ENCODE data around the gene CGB3. TPM values are rescaled to one million over a fixed set of nuclear protein-coding genes. Genes with fewer than 3 reads are reported as not detected.

Gene CGB3
- total RNA-seq, 4 donors from 2014 or later = not detected

- peaks cover 0 to 71% of the 10 kb centered on the region in 2 donors for H3K36me3 ChIP-seq
- H3K27ac ChIP-seq = no peak overlapping the region
- no peak overlapping the region for H3K4me3 ChIP-seq
- peaks cover 0 to 21% (median 7%) of the 10 kb centered on the region in 3 donors for H3K4me1 ChIP-seq
- no peaks in the 10 kb centered on the region for H3K9me3 ChIP-seq
- H3K27me3 ChIP-seq = peaks cover 26% of the 10 kb centered on the region
- TF ChIP-seq EP300 (IDR thresholded peaks at IDR 0.05) (no peak), POLR2A (IDR thresholded peaks at IDR 0.05) (no peak), POLR2AphosphoS5 (IDR thresholded peaks at IDR 0.05) (no peak), CTCF (IDR thresholded peaks at IDR 0.05) (no peak)
- no peak for ATAC-seq
- 85 to 89% methylated on average over 11 to 16 of the region's 32 CpGs for WGBS, 2 donors (ENCODE audit: low coverage in 1 of 2)
These were observed 9.8 kb downstream of the CGB3 start for GRCh38 chr19:49014123-49014869.

GRCh38 chr19:49011194-49011593 lies 12.9 kb downstream of the CGB3 start:
- TF ChIP-seq CTCF (IDR thresholded peaks at IDR 0.05) (no peak), POLR2AphosphoS5 (IDR thresholded peaks at IDR 0.05) (no peak), POLR2A (IDR thresholded peaks at IDR 0.05) (no peak), EP300 (IDR thresholded peaks at IDR 0.05) (no peak)
- no peak overlapping the region for H3K4me3 ChIP-seq
- no peaks in the 10 kb centered on the region for H3K4me1 ChIP-seq
- no peak overlapping the region for H3K27ac ChIP-seq
- peaks cover under 1% of the 10 kb centered on the region for H3K27me3 ChIP-seq
- no peak for ATAC-seq
- WGBS, 2 donors (ENCODE audit: low coverage in 1 of 2) = 82% methylated on average over 4 of the region's 17 CpGs; no CpG with 5 or more reads in 1 of the 2 donors
- H3K36me3 ChIP-seq = peaks cover 0 to 96% of the 10 kb centered on the region in 2 donors
- no peaks in the 10 kb centered on the region for H3K9me3 ChIP-seq

GRCh38 chr19:49010453-49010852 lies 13.7 kb downstream of the CGB3 start:
- 82 to 90% methylated on average over 3 to 5 of the region's 18 CpGs for WGBS, 2 donors (ENCODE audit: low coverage in 1 of 2)

GRCh38 chr19:49009828-49010227 lies 14.3 kb downstream of the CGB3 start:
- 97% methylated on average over 13 of the region's 18 CpGs; no CpG with 5 or more reads in 1 of the 2 donors for WGBS, 2 donors (ENCODE audit: low coverage in 1 of 2)
- no peaks in the 10 kb centered on the region for H3K9me3 ChIP-seq
- H3K4me1 ChIP-seq = no peaks in the 10 kb centered on the region
- no peak for ATAC-seq
- TF ChIP-seq POLR2A (IDR thresholded peaks at IDR 0.05) = no peak
- no peak for TF ChIP-seq POLR2AphosphoS5 (IDR thresholded peaks at IDR 0.05)
- TF ChIP-seq EP300 (IDR thresholded peaks at IDR 0.05) = no peak
- TF ChIP-seq CTCF (IDR thresholded peaks at IDR 0.05) = no peak
- H3K27ac ChIP-seq = no peak overlapping the region
- peaks cover 0 to 96% of the 10 kb centered on the region in 2 donors for H3K36me3 ChIP-seq
- no peaks in the 10 kb centered on the region for H3K27me3 ChIP-seq
- no peak overlapping the region for H3K4me3 ChIP-seq

More at GRCh38 chr19:49010453-49010852, 13.7 kb downstream of the CGB3 start:
- no peaks in the 10 kb centered on the region for H3K27me3 ChIP-seq
- no peaks in the 10 kb centered on the region for H3K9me3 ChIP-seq
- H3K36me3 ChIP-seq = peaks cover 0 to 96% of the 10 kb centered on the region in 2 donors
- H3K4me3 ChIP-seq = no peak overlapping the region
- TF ChIP-seq CTCF (IDR thresholded peaks at IDR 0.05) (no peak), POLR2A (IDR thresholded peaks at IDR 0.05) (no peak), EP300 (IDR thresholded peaks at IDR 0.05) (no peak), POLR2AphosphoS5 (IDR thresholded peaks at IDR 0.05) (no peak)
- ATAC-seq = no peak
- no peaks in the 10 kb centered on the region for H3K4me1 ChIP-seq
- H3K27ac ChIP-seq = no peak overlapping the region

GRCh38 chr19:49006905-49007304 lies 17.2 kb downstream of the CGB3 start:
- H3K36me3 ChIP-seq = peaks cover 0 to 98% of the 10 kb centered on the region in 2 donors
- no peak for TF ChIP-seq POLR2AphosphoS5 (IDR thresholded peaks at IDR 0.05)
- TF ChIP-seq CTCF (IDR thresholded peaks at IDR 0.05) = no peak
- TF ChIP-seq EP300 (IDR thresholded peaks at IDR 0.05) = no peak
- no peak for TF ChIP-seq POLR2A (IDR thresholded peaks at IDR 0.05)
- H3K27ac ChIP-seq = no peak overlapping the region
- no peak for ATAC-seq
- no peaks in the 10 kb centered on the region for H3K4me1 ChIP-seq
- no peaks in the 10 kb centered on the region for H3K27me3 ChIP-seq
- no peaks in the 10 kb centered on the region for H3K9me3 ChIP-seq
- 93% methylated on average over 6 of the region's 22 CpGs; no CpG with 5 or more reads in 1 of the 2 donors for WGBS, 2 donors (ENCODE audit: low coverage in 1 of 2)
- H3K4me3 ChIP-seq = no peak overlapping the region
